ENCODE measurements around the gene FCHSD2. TPM values are rescaled to one million over a fixed set of nuclear protein-coding genes. Genes with fewer than 3 reads are reported as not detected.
A peak's percentile ranks its signal among the peaks of the same experiment; 100 is the strongest.

FCHSD2 gene
- 43.4 TPM for total RNA-seq
- long read RNA-seq, transcript FCHSD2-204 (20 exons, 3,154 nt), result major isoform, 50 of 68 reads
- long read RNA-seq, partial matches to known transcripts, result 9 of 68 reads
- long read RNA-seq, other reads (novel, unspliced or antisense), result 9 of 68 reads

GRCh38 chr11:73142128-73142377 lies at the start of gene FCHSD2:
Gene FCHSD2 (minus strand): TSS chr11:73142318. CDS start chr11:73141877, 441 bp downstream.
- H3K36me3 ChIP-seq, result peaks cover 11% of the 10 kb centered on the region
- H3K4me3 ChIP-seq, result peak within 1 kb of the TSS; percentile 94
- no peaks in the 10 kb centered on the region for H3K9me3 ChIP-seq (replicated peaks)
- TF ChIP-seq, protein P1, sequence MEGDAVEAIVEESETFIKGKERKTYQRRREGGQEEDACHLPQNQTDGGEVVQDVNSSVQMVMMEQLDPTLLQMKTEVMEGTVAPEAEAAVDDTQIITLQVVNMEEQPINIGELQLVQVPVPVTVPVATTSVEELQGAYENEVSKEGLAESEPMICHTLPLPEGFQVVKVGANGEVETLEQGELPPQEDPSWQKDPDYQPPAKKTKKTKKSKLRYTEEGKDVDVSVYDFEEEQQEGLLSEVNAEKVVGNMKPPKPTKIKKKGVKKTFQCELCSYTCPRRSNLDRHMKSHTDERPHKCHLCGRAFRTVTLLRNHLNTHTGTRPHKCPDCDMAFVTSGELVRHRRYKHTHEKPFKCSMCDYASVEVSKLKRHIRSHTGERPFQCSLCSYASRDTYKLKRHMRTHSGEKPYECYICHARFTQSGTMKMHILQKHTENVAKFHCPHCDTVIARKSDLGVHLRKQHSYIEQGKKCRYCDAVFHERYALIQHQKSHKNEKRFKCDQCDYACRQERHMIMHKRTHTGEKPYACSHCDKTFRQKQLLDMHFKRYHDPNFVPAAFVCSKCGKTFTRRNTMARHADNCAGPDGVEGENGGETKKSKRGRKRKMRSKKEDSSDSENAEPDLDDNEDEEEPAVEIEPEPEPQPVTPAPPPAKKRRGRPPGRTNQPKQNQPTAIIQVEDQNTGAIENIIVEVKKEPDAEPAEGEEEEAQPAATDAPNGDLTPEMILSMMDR (IDR thresholded peaks at IDR 0.05; ENCODE audit: borderline replicate concordance), result no peak
- no peak for DNase-seq
- H3K4me1 ChIP-seq, result peaks cover 85% of the 10 kb centered on the region
- no peaks in the 10 kb centered on the region for H3K27me3 ChIP-seq (ENCODE audit: low read depth)
- peak within 1 kb of the TSS; percentile 98 for H3K27ac ChIP-seq (replicated peaks)
- intact Hi-C loops (cut with micrococcal nuclease), result no loop called here

DNA sequence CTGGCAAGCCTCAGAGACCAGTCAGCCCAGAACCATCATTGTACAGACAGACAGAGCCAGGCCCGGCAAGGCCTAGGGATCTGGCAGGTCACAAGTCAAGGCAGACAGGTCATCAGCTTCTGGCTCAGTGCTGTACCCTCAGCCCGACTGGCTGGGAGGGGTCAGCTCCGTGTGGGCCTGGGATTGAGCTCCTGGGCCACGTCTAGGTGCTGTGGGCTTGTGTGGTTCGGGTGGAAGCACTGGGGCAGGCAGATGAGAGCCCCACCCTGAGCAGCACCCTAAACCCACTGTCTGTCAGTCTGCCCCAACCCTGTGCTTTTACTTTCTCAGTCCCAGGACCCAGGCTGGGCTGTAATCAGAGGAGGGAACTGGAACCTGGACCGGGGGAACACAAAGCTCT lies 49.0 kb upstream of the FCHSD2 start:
- TF ChIP-seq, protein P1 (IDR thresholded peaks at IDR 0.05; ENCODE audit: borderline replicate concordance), result no peak
- intact Hi-C loops (cut with micrococcal nuclease), result no loop called here
- no peak overlapping the region for H3K4me3 ChIP-seq
- no peaks in the 10 kb centered on the region for H3K36me3 ChIP-seq
- H3K27ac ChIP-seq (replicated peaks), result no peak overlapping the region
- no peaks in the 10 kb centered on the region for H3K27me3 ChIP-seq (ENCODE audit: low read depth)
- no peak for DNase-seq
- peaks cover 35% of the 10 kb centered on the region for H3K4me1 ChIP-seq
- no peaks in the 10 kb centered on the region for H3K9me3 ChIP-seq (replicated peaks)

- Histone ChIP-seq H3K27me3 (ENCODE audit: low read depth) (no peaks in the 10 kb centered on the region), H3K27ac (replicated peaks) (no peak overlapping the region), H3K4me1 (peaks cover 38% of the 10 kb centered on the region), H3K9me3 (replicated peaks) (no peaks in the 10 kb centered on the region), H3K4me3 (no peak overlapping the region), H3K36me3 (no peaks in the 10 kb centered on the region)
- DNase-seq, result no peak
- TF ChIP-seq, protein P1 (IDR thresholded peaks at IDR 0.05; ENCODE audit: borderline replicate concordance), result no peak
- intact Hi-C loops (cut with micrococcal nuclease), result no loop called here
Observed at GRCh38 chr11:73190557-73190885, 48.4 kb upstream of the FCHSD2 start.

GRCh38 chr11:73189723-73190556 lies 47.8 kb upstream of the FCHSD2 start:
- Histone ChIP-seq H3K4me3 (no peak overlapping the region), H3K4me1 (peaks cover 44% of the 10 kb centered on the region), H3K27me3 (ENCODE audit: low read depth) (no peaks in the 10 kb centered on the region), H3K9me3 (replicated peaks) (no peaks in the 10 kb centered on the region), H3K36me3 (no peaks in the 10 kb centered on the region), H3K27ac (replicated peaks) (no peak overlapping the region)
- intact Hi-C loops (cut with micrococcal nuclease), result loop anchor here (10.0 kb wide), 2 partner anchors 55 to 465 kb away; no protein-coding TSS in a partner anchor
- TF ChIP-seq, protein P1 (IDR thresholded peaks at IDR 0.05; ENCODE audit: borderline replicate concordance), result no peak
- DNase-seq, result no peak

DNA sequence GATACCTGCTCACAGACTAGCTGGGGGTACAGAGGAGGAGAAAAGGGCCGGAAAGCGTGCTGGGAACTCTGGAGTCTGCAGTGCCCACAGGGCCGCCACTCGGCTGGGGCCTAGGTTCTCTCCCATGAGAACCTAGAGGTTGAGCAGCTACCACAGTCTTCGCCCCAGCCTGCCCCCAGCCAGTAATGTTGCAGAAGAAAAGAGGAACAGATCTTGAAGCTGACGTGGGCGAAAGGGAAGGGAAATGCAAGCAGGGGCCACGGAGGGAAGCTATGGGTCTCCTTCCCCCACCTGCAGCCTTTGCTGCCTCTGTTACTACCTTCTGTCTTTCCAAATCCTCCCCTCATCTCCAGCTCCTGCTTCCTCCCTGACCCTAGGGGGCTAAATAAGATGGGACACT lies 47.2 kb upstream of the FCHSD2 start:
- peaks cover 45% of the 10 kb centered on the region for H3K4me1 ChIP-seq

More for the DNA sequence above, 47.2 kb upstream of the FCHSD2 start:
- DNase-seq, result no peak
- intact Hi-C loops (cut with micrococcal nuclease), result loop anchor here (10.0 kb wide), 2 partner anchors 55 to 465 kb away; no protein-coding TSS in a partner anchor
- Histone ChIP-seq H3K9me3 (replicated peaks) (no peaks in the 10 kb centered on the region), H3K36me3 (no peaks in the 10 kb centered on the region), H3K27ac (replicated peaks) (no peak overlapping the region), H3K27me3 (ENCODE audit: low read depth) (no peaks in the 10 kb centered on the region), H3K4me3 (no peak overlapping the region)
- TF ChIP-seq, protein P1 (IDR thresholded peaks at IDR 0.05; ENCODE audit: borderline replicate concordance), result no peak

Data from left ventricle myocardium inferior (tissue), 1 donor.